Tibial nerve (tissue), 4 donors: ENCODE data around the gene SORCS2. TPM values are rescaled to one million over a fixed set of nuclear protein-coding genes. Genes with fewer than 3 reads are reported as not detected.

Experiments used
- DNase-seq, 2 donors: peaks; one replicate each; pipeline ENCODE4 v3.0.0-alpha.2; 2019; ENCODE audit warnings: low spot score in 2 of 2
- H3K27ac ChIP-seq, 4 donors: fragments of 200-600 bp; sonication (generic) in 3 of 4; one replicate each; pipeline ENCODE4 v1.5.1; 2017 to 2019; ENCODE audit warnings: mild to moderate bottlenecking in 1 of 4
- H3K27me3 ChIP-seq, 2 donors: fragments of 200-600 bp; sonication (generic) in 1 of 2; one replicate each; pipeline versions ENCODE4 v1.5.1 to v1.6.0; 2017 to 2019
- H3K36me3 ChIP-seq, 3 donors: fragments of 200-600 bp; sonication (generic); one replicate each; pipeline ENCODE4 v1.5.1; 2018 to 2019
- H3K4me1 ChIP-seq, 4 donors: fragments of 200-600 bp; sonication (generic) in 3 of 4; one replicate each; pipeline ENCODE4 v1.5.1; 2017 to 2019
- H3K4me3 ChIP-seq, 4 donors: fragments of 200-600 bp; sonication (generic) in 3 of 4; one replicate each; pipeline ENCODE4 v1.5.1; 2017 to 2019; ENCODE audit warnings: mild to moderate bottlenecking in 1 of 4, moderate library complexity in 1 of 4
- H3K9me3 ChIP-seq, 4 donors: fragments of 200-600 bp; sonication (generic) in 3 of 4; one replicate each; pipeline ENCODE4 v1.5.1; 2017 to 2019
- CTCF ChIP-seq, 5 experiments: fragments of 200-600 bp in 3 of 5; fragments of 450-650 bp in 2 of 5; sonication (generic) in 3 of 5; IDR thresholded peaks; one replicate each; pipeline ENCODE4 v1.5.1; 2016 to 2019; ENCODE audit warnings: antibody characterized with exemption in 5 of 5, mild to moderate bottlenecking in 3 of 5, moderate library complexity in 2 of 5
- EP300 ChIP-seq, 2 donors: sonication (generic); formaldehyde crosslinking; IDR thresholded peaks; one replicate each; pipeline ENCODE4 v1.6.1; 2017; ENCODE audit warnings: antibody characterized with exemption in 2 of 2, mild to moderate bottlenecking in 1 of 2
- POLR2A ChIP-seq, 2 donors: fragments of 450-650 bp; IDR thresholded peaks; one replicate each; pipeline ENCODE4 v1.6.1; 2017; ENCODE audit warnings: antibody characterized with exemption in 2 of 2, mild to moderate bottlenecking in 2 of 2, moderate library complexity in 2 of 2
- WGBS, 2 donors: methylation state at CpG; one replicate each; pipeline ENCODE4 v1.1.5; 2018; 5-methylcytosine and 5-hydroxymethylcytosine counted together
- total RNA-seq, 4 donors: library from RNA; depleted of rRNA; stranded (reverse); fragments of >200 nt; gene quantifications; one replicate each; pipeline ENCODE4 v1.1.0, GENCODE V29; 2016

SORCS2 gene
- total RNA-seq, 4 donors from 2014 or later, result 15.6 to 48.9 (median 38.3) TPM

GRCh38 chr4:7650606-7651385 is 458.5 kb downstream of the SORCS2 start:
- H3K9me3 ChIP-seq, result no peaks in the 10 kb centered on the region
- no peak overlapping the region for H3K4me3 ChIP-seq
- H3K36me3 ChIP-seq, result no peaks in the 10 kb centered on the region
- WGBS, 2 donors, result 51 to 54% methylated on average over 16 to 20 of the region's 22 CpGs
- TF ChIP-seq EP300 (IDR thresholded peaks at IDR 0.05), result no peak
- no peak for TF ChIP-seq CTCF (IDR thresholded peaks at IDR 0.05)
- TF ChIP-seq POLR2A (IDR thresholded peaks at IDR 0.05), result no peak
- H3K27me3 ChIP-seq, result no peaks in the 10 kb centered on the region
- peaks cover 0 to 83% (median 21%) of the 10 kb centered on the region in 4 donors for H3K4me1 ChIP-seq
- DNase-seq, result peak in 1 of 2 donors; percentile 44
- H3K27ac ChIP-seq, result peak overlapping the region in 3 of 4 donors; percentile 32 to 85 (median 82)

- no peaks in the 10 kb centered on the region for H3K9me3 ChIP-seq
- no peak overlapping the region for H3K4me3 ChIP-seq
- H3K27me3 ChIP-seq, result no peaks in the 10 kb centered on the region
- H3K27ac ChIP-seq, result peak overlapping the region; percentile 32 to 85 (median 70)
- H3K4me1 ChIP-seq, result peaks cover 0 to 88% (median 21%) of the 10 kb centered on the region in 4 donors
- peak in 1 of 5 experiments; percentile 15 for TF ChIP-seq CTCF (IDR thresholded peaks at IDR 0.05)
- peak in 1 of 2 donors; percentile 49 for TF ChIP-seq EP300 (IDR thresholded peaks at IDR 0.05)
- TF ChIP-seq POLR2A (IDR thresholded peaks at IDR 0.05), result no peak
- peak; percentile 59 to 61 for DNase-seq
- WGBS, 2 donors, result 30 to 34% methylated on average over 8 of the region's 8 CpGs
- no peaks in the 10 kb centered on the region for H3K36me3 ChIP-seq
Measured at GRCh38 chr4:7651461-7651921, 459.2 kb downstream of the SORCS2 start.

GRCh38 chr4:7652006-7652405 is 459.7 kb downstream of the SORCS2 start:
- WGBS, 2 donors, result 45 to 49% methylated on average over 8 of the region's 8 CpGs
- DNase-seq, result no peak
- peak overlapping the region; percentile 47 to 85 (median 70) for H3K27ac ChIP-seq
- peaks cover 0 to 88% (median 21%) of the 10 kb centered on the region in 4 donors for H3K4me1 ChIP-seq
- no peaks in the 10 kb centered on the region for H3K36me3 ChIP-seq
- H3K27me3 ChIP-seq, result no peaks in the 10 kb centered on the region
- H3K9me3 ChIP-seq, result no peaks in the 10 kb centered on the region
- TF ChIP-seq CTCF (IDR thresholded peaks at IDR 0.05) (no peak), EP300 (IDR thresholded peaks at IDR 0.05) (no peak), POLR2A (IDR thresholded peaks at IDR 0.05) (no peak)
- H3K4me3 ChIP-seq, result no peak overlapping the region

GRCh38 chr4:7652451-7652881 is 460.1 kb downstream of the SORCS2 start:
- H3K36me3 ChIP-seq, result no peaks in the 10 kb centered on the region
- H3K27me3 ChIP-seq, result no peaks in the 10 kb centered on the region
- H3K4me1 ChIP-seq, result peaks cover 0 to 87% (median 21%) of the 10 kb centered on the region in 4 donors
- no peaks in the 10 kb centered on the region for H3K9me3 ChIP-seq
- DNase-seq, result no peak
- no peak for TF ChIP-seq EP300 (IDR thresholded peaks at IDR 0.05)
- no peak for TF ChIP-seq CTCF (IDR thresholded peaks at IDR 0.05)
- no peak for TF ChIP-seq POLR2A (IDR thresholded peaks at IDR 0.05)
- WGBS, 2 donors, result 59 to 61% methylated on average over 8 of the region's 8 CpGs
- peak overlapping the region; percentile 47 to 85 (median 70) for H3K27ac ChIP-seq
- no peak overlapping the region for H3K4me3 ChIP-seq

- H3K27me3 ChIP-seq, result no peaks in the 10 kb centered on the region
- H3K27ac ChIP-seq, result peak overlapping the region; percentile 47 to 85 (median 70)
- no peaks in the 10 kb centered on the region for H3K36me3 ChIP-seq
- no peak for DNase-seq
- peaks cover 0 to 87% (median 21%) of the 10 kb centered on the region in 4 donors for H3K4me1 ChIP-seq
- no peak overlapping the region for H3K4me3 ChIP-seq
- H3K9me3 ChIP-seq, result no peaks in the 10 kb centered on the region
- TF ChIP-seq EP300 (IDR thresholded peaks at IDR 0.05), result no peak
- no peak for TF ChIP-seq POLR2A (IDR thresholded peaks at IDR 0.05)
- TF ChIP-seq CTCF (IDR thresholded peaks at IDR 0.05), result no peak
- 59 to 64% methylated on average over 3 of the region's 3 CpGs for WGBS, 2 donors
Measured at GRCh38 chr4:7652906-7653305, 460.6 kb downstream of the SORCS2 start.
